HG03066 (cell line): Measurements from ENCODE around the gene PRDM7.
"Not testable (repeated sequence)": the region's sequence is repeated elsewhere in the genome, so short reads cannot be mapped to it uniquely, and the experiment has no call there.

Source experiments
- ATAC-seq: cut with Tn5 transposase; IDR thresholded peaks from one replicate; pipeline ENCODE4 v1.9.1; 2021; ENCODE audit warnings: low read depth; ENCODE audit not compliant: unreplicated experiment

The PRDM7 gene

DNA sequence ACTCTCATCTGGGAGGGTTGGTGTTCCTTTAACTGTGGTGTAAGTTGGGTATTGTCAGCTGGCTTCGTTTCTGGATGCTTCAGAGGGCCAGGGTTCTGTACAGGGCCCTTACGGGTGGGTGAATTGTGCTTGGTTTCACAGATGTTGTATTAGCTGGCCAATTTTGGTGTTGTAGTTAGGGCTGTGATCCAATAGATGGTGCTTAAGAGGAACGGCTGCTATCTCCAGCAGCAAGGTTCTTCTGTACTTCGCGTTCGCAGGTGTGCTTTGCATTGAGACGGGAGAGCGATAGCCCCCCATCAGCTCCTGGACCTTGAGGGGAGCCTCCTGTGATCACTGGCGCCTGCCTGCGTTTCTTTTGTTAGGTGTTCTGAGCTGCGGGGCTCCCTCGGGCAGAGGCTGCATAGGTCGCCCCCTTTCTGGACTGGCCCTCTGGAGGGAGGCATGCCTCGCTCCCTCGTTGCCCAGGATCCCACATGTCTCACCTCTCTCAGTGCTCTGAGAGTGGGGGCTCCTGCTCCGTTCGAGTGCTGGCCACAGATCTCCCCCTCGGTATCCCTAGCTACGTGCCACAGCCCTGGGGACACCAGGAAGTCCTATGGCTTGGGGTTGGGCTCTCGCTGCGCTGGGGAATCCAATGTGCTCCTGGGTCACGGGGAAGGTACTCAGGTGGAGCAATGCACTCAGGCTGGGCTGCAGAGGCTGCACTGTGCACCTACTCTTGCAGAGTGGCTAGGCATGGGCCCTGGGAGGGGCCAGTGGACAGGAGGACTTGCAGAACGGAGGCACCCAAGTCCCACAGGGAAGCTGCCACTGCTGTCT is 837 bp upstream of the PRDM7 start:
- peak; percentile 53 for ATAC-seq

DNA sequence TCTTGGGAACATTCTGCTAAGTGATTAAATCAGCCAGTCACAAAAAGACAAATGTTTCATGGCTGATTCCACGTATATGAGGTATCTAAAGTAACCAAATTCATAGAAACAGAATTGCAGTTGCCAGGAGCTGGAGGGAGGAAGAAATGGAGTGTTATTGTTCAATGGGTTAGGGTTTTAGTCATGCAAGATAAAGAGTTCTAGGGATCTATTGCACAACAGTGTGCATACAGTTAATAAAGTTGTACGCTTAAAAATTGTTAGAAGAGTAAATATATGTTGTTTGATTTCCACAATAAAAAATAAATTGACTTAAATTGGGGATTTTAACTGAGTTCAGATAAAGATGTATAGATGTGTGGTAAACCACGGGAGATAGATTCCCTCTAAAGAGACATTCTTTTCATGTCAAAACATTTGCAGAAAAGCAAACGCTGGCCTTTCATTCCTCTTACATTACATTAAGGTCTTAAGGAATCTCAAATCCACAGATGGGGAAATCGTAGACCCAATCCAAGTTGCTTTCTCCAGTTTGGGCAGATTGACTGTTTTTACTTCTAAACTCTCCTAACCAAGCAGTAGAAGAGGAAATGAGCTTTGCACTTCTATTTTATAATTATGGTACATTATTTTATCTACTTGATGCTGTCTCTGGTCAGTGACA is 4.6 kb downstream of the PRDM7 start:
- ATAC-seq, result no peak

DNA sequence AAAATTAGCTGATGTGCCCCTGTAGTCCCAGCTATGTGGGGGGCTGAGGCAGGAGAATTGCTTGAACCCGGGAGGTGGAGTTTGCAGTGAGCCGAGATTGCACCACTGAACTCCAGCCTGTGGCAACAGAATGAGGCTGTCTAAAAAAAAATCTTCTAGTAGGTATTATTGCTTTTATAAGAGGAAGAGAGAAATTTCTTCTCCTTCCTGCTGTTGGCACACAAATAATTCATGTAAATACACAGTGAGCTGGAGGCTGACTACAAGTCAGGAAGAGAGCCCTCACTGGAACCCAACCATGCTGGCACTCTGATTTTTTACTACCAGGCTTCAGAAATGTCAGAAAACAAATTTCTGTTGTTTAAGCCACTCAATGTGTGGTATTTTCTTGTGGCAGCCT is 6.7 kb downstream of the PRDM7 start:
- no peak for ATAC-seq

DNA sequence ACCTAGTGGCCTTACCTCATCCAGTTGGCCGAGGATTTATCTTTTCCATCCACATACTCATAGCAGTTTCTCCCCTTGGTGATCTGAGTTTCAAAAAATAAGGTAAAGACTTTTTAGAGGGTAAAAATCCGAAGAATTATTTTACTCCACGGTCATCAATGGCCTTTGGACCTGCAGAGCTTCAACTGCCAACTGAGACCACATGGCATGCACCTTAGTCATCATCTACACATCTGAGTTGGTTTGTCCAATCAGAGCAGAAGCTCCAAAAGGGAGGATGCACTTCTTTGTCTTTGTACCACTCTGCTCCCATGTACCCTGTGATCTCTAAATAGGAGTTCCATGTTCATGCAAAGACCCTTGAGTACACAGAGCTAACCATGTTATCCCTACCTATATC is 15.7 kb downstream of the PRDM7 start:
- no peak for ATAC-seq

DNA sequence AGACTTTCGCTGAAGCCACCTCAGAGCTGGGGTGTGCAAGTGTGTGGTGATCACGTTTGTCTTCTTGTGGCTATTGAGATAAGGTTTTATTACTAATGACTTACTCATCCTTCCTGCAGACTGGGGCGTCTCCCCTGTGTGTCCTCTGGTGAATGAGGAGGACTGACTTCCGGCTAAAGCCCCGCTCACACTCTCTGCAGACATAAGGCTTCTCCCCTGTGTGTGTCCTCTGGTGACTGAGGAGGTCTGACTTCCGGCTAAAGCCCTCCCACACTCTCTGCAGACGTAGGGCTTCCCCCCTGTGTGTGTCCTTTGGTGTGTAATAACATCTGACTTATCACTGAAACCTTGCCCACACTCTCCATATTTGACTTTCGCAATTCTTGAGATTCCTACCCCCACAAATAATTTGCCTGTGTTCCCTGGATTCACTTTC is 19.4 kb downstream of the PRDM7 start:
- ATAC-seq, result no peak

DNA sequence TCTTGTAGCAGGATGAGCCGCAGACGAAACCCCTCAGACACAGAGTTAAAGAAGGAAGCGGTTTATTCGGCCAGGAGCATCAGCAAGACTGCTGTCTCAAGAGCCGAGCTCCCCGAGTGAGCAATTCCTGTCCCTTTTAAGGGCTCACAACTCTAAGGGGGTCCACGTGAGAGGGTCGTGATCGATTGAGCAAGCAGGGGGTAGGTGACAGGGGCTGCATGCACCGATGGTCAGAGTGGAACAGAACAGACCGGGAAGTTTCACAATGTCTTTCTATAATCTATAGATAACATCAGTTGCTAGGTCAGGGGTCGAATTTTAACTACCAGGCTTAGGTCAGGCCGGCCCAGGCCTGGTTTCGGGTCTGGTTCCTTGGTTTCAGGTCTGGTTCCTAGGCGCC is 20.6 kb downstream of the PRDM7 start:
- not testable (repeated sequence) for ATAC-seq

DNA sequence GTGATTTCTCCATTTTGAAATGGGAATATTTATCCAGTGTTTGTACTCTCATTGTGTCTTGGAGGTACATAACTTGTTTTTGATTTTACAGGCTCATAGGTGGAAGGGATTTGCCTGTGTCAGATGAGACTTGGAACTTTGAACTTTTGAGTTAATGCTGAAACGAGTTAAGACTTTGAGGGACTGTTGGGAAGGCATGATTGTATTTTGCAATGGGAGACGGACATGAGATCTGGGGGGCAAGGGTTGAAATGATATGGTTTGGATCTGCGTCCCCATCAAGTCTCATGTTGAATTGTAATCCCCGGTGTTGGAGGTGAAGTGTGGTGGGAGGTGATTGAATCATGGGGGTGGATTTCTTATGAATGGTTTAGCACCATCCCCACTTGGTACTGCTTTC is 21.8 kb downstream of the PRDM7 start:
- ATAC-seq, result no peak

DNA sequence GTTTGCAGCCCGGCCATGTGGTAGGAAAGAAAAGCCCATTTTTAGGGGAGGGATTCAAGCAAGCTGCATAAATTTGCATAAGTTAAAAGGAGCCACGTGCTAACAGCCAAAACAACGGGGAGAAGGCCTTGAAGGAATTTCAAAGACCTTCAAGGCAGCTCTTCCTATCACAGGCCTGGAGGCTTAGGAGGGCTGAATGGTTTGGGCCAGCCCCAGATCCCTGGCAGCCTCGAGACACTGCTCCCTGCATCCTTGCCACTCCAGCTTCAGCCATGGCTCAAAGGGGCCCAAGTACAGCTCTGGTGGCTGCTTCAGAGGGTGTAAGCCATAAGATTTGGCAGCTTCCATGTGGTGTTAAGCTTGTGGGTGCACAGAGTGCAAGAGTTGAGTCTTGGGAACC is 22.6 kb downstream of the PRDM7 start:
- no peak for ATAC-seq

DNA sequence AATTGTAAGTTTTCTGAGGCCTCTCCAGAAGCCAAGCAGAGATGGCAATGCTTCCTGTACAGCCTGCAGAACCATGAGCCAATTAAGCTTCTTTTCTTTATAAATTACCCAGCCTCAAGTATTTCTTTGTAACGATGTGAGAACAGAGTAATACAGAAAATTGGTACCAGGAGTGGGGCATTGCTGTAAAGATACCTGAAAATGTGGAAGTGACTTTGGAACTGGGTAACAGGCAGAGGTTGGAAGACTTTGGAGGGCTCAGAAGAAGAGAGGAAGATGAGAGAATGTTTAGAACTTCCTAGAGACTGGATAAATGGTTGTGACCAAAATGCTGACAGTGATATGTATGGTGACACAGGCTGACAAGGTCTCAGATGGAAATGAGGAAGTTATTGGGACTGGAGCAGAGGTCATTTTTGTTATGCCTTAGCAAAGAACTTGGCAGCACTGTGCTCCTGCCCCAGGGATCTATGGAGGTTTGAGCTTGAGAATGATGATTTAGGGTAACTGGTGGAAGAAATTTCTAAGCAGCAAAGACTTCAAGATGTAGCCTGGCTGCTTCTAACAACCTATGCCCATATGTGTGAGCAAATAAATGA is 23.1 kb downstream of the PRDM7 start:
- no peak for ATAC-seq

DNA sequence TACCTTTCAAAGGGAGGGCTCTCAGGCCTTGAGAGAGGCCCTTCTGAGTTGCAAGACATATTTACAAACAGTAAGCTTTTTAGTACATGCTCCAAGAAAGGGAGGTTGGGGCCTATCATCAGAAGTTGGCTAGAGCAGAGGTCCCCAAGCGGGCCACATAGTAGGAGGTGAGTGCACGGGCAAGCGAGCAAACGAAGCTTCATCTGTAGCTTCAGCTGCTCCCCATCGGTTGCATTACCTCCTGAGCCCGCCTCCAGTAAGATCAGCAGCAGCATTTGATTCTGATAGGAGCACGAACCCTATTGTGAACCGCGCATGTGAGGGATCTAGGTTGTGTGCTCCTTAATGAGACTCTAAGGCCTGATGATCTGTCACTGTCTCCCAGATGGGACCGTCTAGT is 26.2 kb downstream of the PRDM7 start:
- no peak for ATAC-seq

DNA sequence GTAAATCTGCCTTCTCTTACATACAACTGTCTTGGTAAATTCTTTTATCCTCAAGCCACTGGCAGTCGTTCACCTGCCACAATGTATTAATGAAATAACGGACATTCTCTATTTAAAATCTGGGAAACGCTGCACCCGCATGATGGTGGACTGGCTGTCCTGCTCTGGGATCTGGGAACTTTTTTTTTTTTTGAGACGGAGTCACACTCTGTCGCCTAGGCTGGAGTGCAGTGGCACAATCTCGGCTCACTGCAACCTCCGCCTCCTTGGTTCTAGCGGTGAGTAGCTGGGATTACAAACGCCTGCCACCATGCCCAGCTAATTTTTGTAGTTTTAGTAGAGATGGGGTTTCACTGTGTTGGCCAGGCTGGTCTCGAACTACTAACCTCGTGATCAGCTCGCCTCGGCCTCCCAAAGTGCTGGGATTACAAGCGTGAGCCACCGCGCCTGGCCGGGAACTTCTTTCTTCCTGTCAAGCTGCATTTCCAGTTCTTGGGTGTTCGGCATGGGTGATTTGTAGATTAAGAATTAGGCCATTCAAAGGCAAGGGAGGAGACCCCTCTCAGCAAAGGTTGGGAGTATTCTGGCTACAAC is 28.3 kb downstream of the PRDM7 start:
- no peak for ATAC-seq

DNA sequence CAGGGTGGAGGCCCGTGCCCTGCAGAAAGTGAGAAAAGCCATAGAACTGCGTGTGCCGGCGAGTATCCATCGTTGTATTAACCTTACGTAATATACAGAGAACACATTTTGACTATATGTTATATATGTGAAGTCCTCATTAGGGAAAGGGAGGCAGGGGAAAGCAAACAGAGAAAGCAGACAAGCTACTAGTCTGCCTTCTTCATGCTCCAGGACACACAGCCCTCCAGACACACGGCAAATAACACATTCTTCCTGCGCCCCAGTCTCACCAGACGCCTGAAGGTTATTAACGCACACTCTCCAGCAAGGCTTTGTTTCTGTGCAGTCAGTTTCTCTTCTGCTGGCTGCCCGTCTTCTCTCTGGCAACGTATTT is 28.8 kb downstream of the PRDM7 start:
- no peak for ATAC-seq

DNA sequence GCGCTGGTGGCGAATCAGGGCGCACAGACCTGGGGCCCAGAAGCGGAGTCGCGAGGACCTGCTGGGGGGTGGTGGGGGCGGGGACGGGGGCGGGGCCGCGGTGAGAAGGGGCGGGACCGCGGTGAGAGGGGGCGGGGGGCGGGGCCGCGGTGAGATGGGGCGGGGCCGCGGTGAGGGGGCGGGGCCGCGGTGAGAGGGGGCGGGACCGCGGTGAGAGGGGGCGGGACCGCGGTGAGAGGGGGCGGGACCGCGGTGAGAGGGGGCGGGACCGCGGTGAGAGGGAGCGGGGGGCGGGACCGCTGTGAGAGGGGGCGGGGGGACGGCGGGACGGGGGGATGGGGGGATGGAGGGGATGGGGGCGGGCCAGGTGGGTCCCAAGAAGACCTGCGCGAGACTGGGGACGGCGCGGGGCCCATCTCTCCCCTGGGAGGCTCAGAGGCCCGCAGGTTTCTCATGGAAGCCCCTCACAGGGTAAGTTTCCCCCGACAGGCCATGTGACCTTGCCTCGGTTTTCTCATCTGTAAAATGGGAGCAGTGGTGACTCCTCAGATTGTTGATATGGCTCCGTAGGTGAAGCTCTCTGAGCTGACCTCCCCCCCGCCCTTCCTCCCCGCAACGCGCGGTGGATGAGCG is 29.3 kb downstream of the PRDM7 start:
- no peak for ATAC-seq

DNA sequence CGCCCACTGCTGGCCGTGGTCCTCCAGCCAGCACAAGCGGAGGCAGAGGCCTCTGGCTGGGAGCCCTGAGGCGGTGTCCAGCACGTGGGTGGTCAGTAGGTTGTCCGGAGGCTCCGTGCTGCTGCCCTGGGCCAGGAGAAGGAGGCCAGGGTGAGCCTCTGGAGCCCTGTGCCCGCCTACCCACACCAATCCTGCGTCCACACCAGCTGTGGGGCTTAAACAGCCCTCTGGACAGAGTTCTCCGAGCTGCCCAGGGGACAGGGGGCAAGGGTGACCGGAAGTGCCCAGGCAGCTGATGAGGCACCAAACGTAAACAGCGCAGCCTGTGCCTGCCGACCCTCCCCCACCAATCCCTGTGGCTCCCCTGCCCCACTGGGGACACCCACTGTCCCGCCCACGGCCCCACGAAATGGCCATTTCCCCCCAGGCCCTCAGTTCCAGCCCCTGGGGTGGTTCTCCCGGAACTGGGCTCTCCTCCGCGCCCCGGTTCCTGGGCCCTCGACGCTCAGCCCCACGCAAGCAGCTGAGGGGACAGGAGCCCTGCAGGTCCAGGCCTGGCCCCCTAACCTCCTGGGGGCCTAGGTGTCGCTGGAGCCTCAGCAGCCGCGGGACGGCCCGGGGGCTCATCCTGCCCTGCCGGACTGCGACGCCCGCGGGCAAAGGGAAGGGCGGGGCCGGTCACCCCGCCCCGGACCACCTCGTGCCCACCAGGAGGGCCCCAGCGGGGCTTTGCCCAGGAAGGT is 30.0 kb downstream of the PRDM7 start:
- no peak for ATAC-seq

DNA sequence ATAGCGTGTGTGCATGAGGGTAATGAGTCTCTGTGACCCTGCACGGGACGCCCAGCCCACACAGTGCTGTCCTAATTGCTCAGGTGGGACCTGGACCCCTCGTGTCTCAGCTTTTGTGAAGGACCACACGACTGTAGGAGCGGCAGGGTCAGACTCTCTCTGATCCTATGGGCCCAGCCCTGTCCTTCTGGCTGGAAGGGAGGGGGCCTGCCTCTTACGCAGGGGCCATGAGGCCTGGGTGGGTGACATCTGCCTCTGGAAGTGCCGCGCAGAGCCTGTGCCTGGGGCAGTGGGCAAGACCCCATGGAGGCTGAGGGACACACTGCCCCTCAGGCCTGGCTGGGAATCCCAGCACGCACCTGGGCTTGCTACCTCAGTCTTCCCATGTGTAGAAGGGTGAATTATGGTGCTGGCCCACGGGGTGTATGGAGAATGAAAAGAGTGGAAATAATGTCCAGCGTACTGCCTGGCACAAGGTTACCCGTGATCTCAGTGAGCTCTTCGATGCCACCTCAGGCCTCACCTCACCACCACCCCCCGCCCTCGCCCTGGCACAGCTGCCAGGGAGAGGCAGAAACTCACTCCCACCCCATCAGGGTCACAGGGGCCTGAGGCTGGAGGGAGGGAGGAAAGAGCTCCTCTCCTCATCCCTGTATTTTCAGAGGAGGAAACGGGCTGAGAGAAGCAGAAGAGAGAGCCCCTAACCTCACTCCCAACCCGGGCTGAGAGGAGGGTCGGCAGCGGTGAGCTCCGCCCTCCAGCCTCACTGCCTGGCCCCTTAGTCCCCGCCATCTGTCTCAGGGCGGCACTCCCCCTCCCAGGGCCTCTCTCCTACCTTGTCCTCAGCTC is 30.8 kb downstream of the PRDM7 start:
- no peak for ATAC-seq

DNA sequence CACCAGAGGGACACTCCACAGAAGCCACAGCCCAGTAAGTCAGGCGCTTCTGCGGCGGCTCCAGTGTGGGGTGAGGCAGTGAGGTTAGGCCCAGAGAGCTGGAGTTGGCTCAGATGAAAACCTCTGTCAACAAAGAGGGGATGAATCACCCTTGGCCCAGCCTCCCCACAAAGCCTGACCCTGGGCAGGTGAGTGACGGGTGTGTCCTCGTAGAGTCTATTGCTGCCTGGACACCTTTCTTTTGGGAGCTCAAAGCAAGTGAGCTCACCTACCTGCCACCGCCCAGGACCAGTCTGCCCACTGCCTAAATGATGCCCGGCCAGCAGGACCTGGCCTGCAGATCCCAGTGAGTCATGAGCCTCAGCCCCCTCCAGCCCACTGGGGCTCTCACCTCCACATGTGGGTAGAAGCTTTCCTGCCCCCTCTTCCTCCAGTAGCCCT is 33.0 kb downstream of the PRDM7 start:
- ATAC-seq, result no peak

DNA sequence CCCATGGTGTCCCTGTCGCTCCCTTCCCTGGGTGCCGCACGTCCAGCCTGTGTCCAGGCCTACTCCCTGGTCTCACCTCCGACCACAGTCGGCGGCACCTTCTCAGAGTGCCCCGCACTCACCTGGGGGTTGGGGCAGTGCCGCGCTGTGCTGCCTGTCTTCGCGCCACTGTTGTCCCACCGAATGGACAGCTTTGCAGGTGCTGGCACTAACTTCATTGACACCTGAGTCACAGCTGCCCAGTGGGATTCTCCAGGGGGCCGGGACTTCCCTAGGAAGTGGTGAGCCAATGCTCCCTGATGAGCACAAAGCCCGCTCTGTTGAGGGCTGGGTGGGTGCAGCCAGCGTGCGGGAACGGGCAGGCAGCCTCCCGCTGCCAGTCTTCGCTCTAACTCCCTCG is 33.6 kb downstream of the PRDM7 start:
- no peak for ATAC-seq

DNA sequence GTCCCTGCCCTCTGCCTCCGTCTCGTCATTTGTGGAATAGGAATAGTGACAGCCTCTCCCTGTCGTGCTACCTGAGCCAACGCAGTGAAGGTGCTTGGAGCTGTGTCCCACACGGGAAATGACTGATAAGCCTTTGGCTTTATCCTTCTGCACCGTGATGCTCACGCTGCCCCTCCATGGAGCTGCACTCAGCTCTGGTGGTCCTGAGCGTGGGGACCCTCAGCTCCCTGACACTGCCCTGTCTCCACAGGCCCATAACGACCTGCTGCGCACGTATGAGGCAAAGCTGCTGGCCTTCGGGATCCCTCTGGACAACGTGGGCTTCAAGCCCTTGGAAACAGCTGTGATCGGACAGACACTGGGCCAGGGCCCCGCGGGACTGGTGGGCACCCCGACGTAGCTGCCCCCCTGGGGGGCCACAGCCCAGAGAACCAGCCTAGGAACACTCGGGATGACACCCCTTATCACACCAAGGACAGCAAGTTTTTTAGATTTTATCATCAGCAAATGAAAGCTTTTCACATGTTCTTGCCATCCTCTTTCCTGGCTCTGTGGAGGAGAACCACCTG is 34.1 kb downstream of the PRDM7 start:
- ATAC-seq, result no peak

DNA sequence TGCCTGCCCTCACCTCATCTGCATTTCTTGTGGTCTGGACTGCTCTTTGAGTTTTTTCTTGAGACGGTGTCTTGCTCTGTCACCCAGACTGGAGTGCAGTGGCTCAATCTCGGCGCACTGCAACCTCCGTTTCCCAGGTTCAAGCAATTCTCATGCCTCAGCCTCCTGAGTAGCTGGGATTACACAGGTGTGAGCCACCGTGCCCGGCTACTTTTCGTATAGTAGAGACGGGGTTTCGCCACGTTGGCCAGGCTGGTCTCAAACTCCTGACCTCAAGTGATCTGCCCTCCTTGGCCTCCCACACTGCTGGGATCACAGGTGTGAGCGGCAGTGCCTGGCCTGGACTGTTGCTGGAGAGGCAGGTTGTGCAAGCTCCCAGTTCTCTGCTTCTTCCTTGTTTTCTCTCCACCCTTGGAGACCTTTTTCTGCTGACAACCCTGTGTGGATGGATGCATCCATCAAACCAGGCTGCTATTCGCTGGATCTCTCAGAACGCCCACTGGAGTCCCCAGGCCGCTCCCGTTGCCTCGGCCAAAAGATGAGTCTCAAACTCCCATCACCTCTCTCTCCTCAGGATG is 35.1 kb downstream of the PRDM7 start:
- no peak for ATAC-seq
